Spleen (tissue), 13 donors: ENCODE results near the gene DCAF5. TPM values are rescaled to one million over a fixed set of nuclear protein-coding genes. Genes with fewer than 3 reads are reported as not detected.
A peak's percentile ranks its signal among the peaks of the same experiment; 100 is the strongest.

Experiments
- DNase-seq: peaks from one replicate; pipeline ENCODE4 v3.0.0-alpha.2; 2020
- H3K27ac ChIP-seq, 8 donors: fragments of 200-600 bp; sonication (generic) in 7 of 8; 1 replicate in 4 of 8; 2 replicates in 4 of 8; pipeline versions ENCODE4 v1.5.0 to v1.8.0; 2016 to 2021; ENCODE audit warnings: inconsistent platforms in 4 of 8, mild to moderate bottlenecking in 4 of 8, moderate library complexity in 1 of 8
- H3K27me3 ChIP-seq, 7 donors: fragments of 200-600 bp; sonication (generic) in 6 of 7; replicated peaks in 1 of 7; 1 replicate in 4 of 7; 2 replicates in 3 of 7; pipeline versions ENCODE4 v1.5.0 to v1.8.0; 2016 to 2021; ENCODE audit warnings: inconsistent platforms in 3 of 7, mild to moderate bottlenecking in 1 of 7
- H3K36me3 ChIP-seq, 6 donors: fragments of 200-600 bp; sonication (generic) in 5 of 6; 1 replicate in 4 of 6; 2 replicates in 2 of 6; pipeline versions ENCODE4 v1.5.0 to v1.8.0; 2016 to 2021; ENCODE audit warnings: inconsistent platforms in 2 of 6
- H3K4me1 ChIP-seq, 6 donors: fragments of 200-600 bp; sonication (generic) in 5 of 6; 1 replicate in 3 of 6; 2 replicates in 3 of 6; pipeline versions ENCODE4 v1.5.0 to v1.8.0; 2016 to 2021; ENCODE audit warnings: inconsistent platforms in 3 of 6
- H3K4me3 ChIP-seq, 8 donors: fragments of 200-600 bp; sonication (generic) in 7 of 8; 1 replicate in 4 of 8; 2 replicates in 4 of 8; pipeline versions ENCODE4 v1.5.0 to v1.8.0; 2016 to 2021; ENCODE audit warnings: inconsistent platforms in 4 of 8, mild to moderate bottlenecking in 4 of 8, moderate library complexity in 2 of 8
- H3K9me3 ChIP-seq, 8 donors: fragments of 200-600 bp; sonication (generic) in 7 of 8; 1 replicate in 4 of 8; 2 replicates in 4 of 8; pipeline versions ENCODE4 v1.5.0 to v1.8.0; 2016 to 2021; ENCODE audit warnings: inconsistent platforms in 4 of 8
- CTCF ChIP-seq, 11 experiments: fragments of 200-600 bp in 7 of 11; fragments of 450-650 bp in 4 of 11; sonication (generic) in 4 of 11; IDR thresholded peaks in 8 of 11; conservative IDR thresholded peaks in 3 of 11; 1 replicate in 7 of 11; 2 replicates in 4 of 11; pipeline versions ENCODE4 v1.4.0 to v1.8.0; 2016 to 2021; ENCODE audit warnings: antibody characterized with exemption in 11 of 11, inconsistent platforms in 4 of 11, mild to moderate bottlenecking in 1 of 11
- POLR2A ChIP-seq, 3 donors: fragments of 450-650 bp; IDR thresholded peaks; one replicate each; pipeline ENCODE4 v1.5.1; 2017; ENCODE audit warnings: antibody characterized with exemption in 3 of 3, mild to moderate bottlenecking in 1 of 3
- POLR2AphosphoS5 ChIP-seq, 3 donors: sonication (generic); formaldehyde crosslinking; IDR thresholded peaks; one replicate each; pipeline ENCODE4 v1.5.1; 2017; ENCODE audit warnings: antibody characterized with exemption in 3 of 3
- WGBS, 5 donors: extraction: QIAGEN DNeasy Blood & Tissue Kit in 3 of 5; methylation state at CpG; one replicate each; pipeline versions ENCODE4 v1.1.5 to v1.1.7; 2013 to 2018; 5-methylcytosine and 5-hydroxymethylcytosine counted together
- intact Hi-C: fragments of 100-400 bp; cut with DNase I; formaldehyde crosslinking; loops from one replicate; pipeline ENCODE4 v1.15.0; 2023; ENCODE audit warnings: low total_unique reads
- long read RNA-seq, 2 donors: transcript quantifications; one replicate each; lab custom pipeline, GENCODE V29; 2026
- polyA plus RNA-seq, 3 donors: library from polyadenylated mRNA; stranded (reverse); fragments of 200-250 nt; gene quantifications; one replicate each; pipeline ENCODE4 v1.2.1, GENCODE V29; 2013
- total RNA-seq, 7 donors: library from RNA; depleted of rRNA in 3 of 7; stranded (reverse); fragments of >200 nt in 3 of 7; fragmentation: NEBNext Ultra II Directional in 4 of 7; extraction: Animal tissue kit (Norgen Biotek cat#: 25700) in 4 of 7; gene quantifications; one replicate each; pipeline versions ENCODE4 v1.1.0 to v1.2.1, GENCODE V29; 2016 to 2021
- donor health status: healthy with polysubstance abuse.
- donor health status: DM: no; HTN: no; CAD: no; lungs with moderate emphysema.
- donor health status: DM: no; HTN: no; CAD: no.
- donor health status: Bipolar disorder and iron deficiency.
- donor health status: healthy.
- donor health status: DM: no; HTN: no; CAD: no.
- donor health status: DM: yes; HTN: yes; CAD: no.

The DCAF5 gene
- total RNA-seq (10 to 100 TPM; 39.9 to 60.6 (median 48.0) TPM), polyA plus RNA-seq (10 to 100 TPM; 10.3 to 18.9 (median 13.7) TPM)
- long read RNA-seq, donor 1, full-length matches to known transcripts = 1 of 21 reads
- long read RNA-seq, donor 1, partial matches to known transcripts = 20 of 21 reads
- long read RNA-seq, donor 1, other reads (novel, unspliced or antisense) = 0 of 21 reads
- long read RNA-seq, donor 2, full-length matches to known transcripts = 4 of 4 reads
- long read RNA-seq, donor 2, partial matches to known transcripts = 0 of 4 reads
- long read RNA-seq, donor 2, other reads (novel, unspliced or antisense) = 0 of 4 reads

DNA sequence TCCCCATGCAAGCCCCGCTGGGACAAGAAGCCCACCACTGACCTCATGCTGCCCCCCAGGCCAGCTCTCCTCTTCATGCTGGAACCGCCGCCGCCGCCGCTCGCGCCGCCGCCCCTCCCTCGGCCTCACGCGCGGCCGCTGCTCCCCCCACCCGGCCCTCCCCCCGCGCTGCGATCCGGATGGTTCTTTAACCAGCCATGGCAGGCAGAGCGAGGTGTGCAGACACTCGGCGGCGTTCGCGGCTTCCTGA, at the start of gene DCAF5:
Gene DCAF5, minus strand, starts transcription at position 218 of the 250 bp plus-strand sequence. Its CDS starts 141 bp downstream, at position 77.
- peak; percentile 99 for DNase-seq
- H3K27ac ChIP-seq = peak within 1 kb of the TSS; percentile 89 to 96 (median 92)

GRCh38 chr14:69199786-69200185, 46.9 kb upstream of the DCAF5 start:
- DNase-seq = no peak
- H3K27me3 ChIP-seq = no peaks in the 10 kb centered on the region
- intact Hi-C loops = no loop called here
- no peaks in the 10 kb centered on the region for H3K4me1 ChIP-seq
- WGBS, 5 donors = 92 to 95% (median 93%) methylated on average over 10 of the region's 10 CpGs
- H3K9me3 ChIP-seq = no peaks in the 10 kb centered on the region
- TF ChIP-seq POLR2AphosphoS5 (IDR thresholded peaks at IDR 0.05) (no peak), CTCF (IDR thresholded peaks at IDR 0.05 in 8 of 11, conservative IDR thresholded peaks at IDR 0.05 in 3 of 11) (no peak), POLR2A (IDR thresholded peaks at IDR 0.05) (no peak)
- no peaks in the 10 kb centered on the region for H3K36me3 ChIP-seq
- H3K4me3 ChIP-seq = no peak overlapping the region
- no peak overlapping the region for H3K27ac ChIP-seq

More for the DNA sequence above, at the start of gene DCAF5:
- Histone ChIP-seq H3K4me3 (peak within 1 kb of the TSS; percentile 73 to 98 (median 93)), H3K27me3 (no peaks in the 10 kb centered on the region), H3K4me1 (peaks cover 20 to 60% (median 43%) of the 10 kb centered on the region in 6 donors), H3K9me3 (no peaks in the 10 kb centered on the region), H3K36me3 (peaks cover 0 to 16% (median 8%) of the 10 kb centered on the region in 6 donors)
- WGBS, 5 donors = 0 to 2% (median 1%) methylated on average over 12 to 26 of the region's 26 CpGs
- TF ChIP-seq CTCF (IDR thresholded peaks at IDR 0.05 in 8 of 11, conservative IDR thresholded peaks at IDR 0.05 in 3 of 11) (no peak), POLR2A (IDR thresholded peaks at IDR 0.05) (no peak), POLR2AphosphoS5 (IDR thresholded peaks at IDR 0.05) (no peak)
- intact Hi-C loops = no loop called here

GRCh38 chr14:69193721-69194120, 40.8 kb upstream of the DCAF5 start:
- H3K4me1 ChIP-seq = peaks cover 3 to 21% (median 12%) of the 10 kb centered on the region in 6 donors
- H3K4me3 ChIP-seq = no peak overlapping the region

More at GRCh38 chr14:69193721-69194120, 40.8 kb upstream of the DCAF5 start:
- H3K9me3 ChIP-seq = no peaks in the 10 kb centered on the region
- no peaks in the 10 kb centered on the region for H3K36me3 ChIP-seq
- intact Hi-C loops = no loop called here
- no peaks in the 10 kb centered on the region for H3K27me3 ChIP-seq
- H3K27ac ChIP-seq = no peak overlapping the region
- no peak for DNase-seq
- TF ChIP-seq POLR2A (IDR thresholded peaks at IDR 0.05) = no peak
- no peak for TF ChIP-seq CTCF (IDR thresholded peaks at IDR 0.05 in 8 of 11, conservative IDR thresholded peaks at IDR 0.05 in 3 of 11)
- no peak for TF ChIP-seq POLR2AphosphoS5 (IDR thresholded peaks at IDR 0.05)
- 85 to 93% (median 92%) methylated on average over 5 of the region's 5 CpGs for WGBS, 5 donors
